GM11168 (cell line): ENCODE results near the gene ADGRG3.

ENCODE experiments used
- in situ Hi-C: fragments of 300-500 bp; cut with MboI; formaldehyde crosslinking; loops from one replicate; pipeline ENCODE4 v1.12.0; 2022; ENCODE audit warnings: low sequenced_read_pairs; ENCODE audit not compliant: unreplicated experiment

The ADGRG3 gene

DNA sequence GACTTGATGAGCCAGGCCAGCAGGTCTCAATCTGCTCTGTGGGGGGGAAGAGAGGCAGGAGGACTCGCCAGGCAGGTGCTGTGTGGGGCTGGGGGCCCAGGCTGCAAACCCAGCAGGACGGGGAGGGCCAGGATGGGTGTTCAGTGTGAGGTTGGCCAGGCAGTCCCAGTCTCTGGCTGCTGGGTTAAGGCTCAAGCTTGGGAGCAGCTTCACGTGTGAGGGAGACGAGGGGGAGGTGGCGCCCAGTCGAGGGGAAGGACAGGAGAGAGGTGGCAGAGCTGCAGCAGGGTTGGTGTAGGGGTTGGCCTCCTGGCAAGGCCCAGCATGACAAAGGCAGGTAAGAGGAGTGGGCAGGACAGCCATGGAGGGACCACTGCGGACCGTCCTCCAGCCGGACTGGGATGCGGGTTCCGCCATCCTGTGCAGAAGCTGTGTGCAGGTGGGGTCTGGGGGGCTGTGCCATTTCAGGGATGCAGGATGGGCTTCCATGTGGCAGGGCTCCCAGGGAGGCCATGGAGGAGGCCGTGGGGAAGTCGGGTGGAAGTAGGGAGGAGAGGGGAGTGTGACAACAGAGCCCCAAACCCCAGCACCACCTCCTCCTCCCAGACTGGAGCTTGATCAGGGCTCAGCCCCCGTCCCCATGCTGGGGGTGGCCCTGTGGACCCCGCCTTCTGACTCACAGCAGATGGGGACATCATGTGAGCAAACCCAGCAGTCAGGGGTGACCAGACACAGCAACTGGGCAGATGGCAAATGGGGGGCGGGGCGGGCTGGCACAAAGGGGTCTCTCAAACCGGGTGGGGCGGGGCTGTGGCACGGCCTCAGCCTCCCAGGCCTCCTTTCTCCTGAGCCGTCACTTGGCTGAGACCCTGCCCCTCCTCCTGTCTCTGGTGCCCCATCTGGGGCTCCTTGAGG, 36.9 kb upstream of the ADGRG3 start:
- in situ Hi-C loops = no loop called here

GRCh38 chr16:57632568-57632967, 35.5 kb upstream of the ADGRG3 start:
- in situ Hi-C loops = no loop called here

DNA sequence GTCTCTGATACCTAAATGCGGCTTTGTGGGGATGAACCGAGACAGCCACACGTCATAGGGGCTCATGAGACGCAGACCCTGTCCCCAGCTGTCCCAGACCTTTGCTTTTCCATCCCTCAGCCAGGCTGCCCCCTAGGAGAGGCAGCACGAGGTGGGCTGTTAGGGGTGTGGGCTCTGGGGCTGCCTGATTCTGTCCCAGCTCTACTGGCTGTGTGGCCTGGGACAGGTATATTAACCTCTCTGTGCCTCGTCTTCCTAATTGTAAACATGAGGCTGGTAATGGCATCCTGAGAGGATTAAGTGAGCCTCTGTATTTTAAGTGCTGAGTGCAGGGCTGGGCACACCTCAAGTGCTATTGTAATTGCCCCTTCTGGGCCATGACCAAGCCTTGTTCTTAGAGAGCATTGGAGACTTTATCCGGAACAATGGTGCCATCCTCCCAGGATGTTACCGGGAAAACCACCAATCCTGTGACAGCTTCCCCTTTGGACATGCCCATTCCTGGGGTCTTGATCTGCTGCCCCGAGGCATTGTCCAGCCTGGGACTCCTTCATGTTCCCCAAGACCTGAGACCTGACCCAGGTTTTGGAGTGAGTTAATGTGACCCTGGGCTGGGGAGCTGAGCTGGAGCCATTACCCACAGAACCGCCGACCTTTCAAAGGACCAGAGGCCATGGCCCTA, 34.6 kb upstream of the ADGRG3 start:
- in situ Hi-C loops = no loop called here

DNA sequence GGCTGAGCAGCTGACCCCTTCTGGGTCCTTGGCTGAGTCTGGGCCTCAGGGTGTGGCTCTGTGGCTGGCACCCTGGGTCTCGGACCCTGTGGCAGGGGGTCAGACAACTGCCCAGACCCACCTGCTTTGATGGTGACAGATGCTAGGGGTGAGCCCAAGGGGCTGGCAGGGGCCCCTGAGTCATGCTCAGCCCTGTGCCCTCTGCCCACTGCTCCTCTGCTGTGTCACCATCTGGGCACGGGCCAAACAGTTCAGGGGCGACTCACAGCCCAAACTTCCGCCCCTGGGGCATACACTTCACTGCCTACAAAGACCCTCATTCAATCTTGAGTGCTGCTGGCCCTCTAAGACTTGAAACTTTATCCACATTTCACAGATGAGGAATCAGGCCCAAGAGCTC, 33.9 kb upstream of the ADGRG3 start:
- in situ Hi-C loops = no loop called here

DNA sequence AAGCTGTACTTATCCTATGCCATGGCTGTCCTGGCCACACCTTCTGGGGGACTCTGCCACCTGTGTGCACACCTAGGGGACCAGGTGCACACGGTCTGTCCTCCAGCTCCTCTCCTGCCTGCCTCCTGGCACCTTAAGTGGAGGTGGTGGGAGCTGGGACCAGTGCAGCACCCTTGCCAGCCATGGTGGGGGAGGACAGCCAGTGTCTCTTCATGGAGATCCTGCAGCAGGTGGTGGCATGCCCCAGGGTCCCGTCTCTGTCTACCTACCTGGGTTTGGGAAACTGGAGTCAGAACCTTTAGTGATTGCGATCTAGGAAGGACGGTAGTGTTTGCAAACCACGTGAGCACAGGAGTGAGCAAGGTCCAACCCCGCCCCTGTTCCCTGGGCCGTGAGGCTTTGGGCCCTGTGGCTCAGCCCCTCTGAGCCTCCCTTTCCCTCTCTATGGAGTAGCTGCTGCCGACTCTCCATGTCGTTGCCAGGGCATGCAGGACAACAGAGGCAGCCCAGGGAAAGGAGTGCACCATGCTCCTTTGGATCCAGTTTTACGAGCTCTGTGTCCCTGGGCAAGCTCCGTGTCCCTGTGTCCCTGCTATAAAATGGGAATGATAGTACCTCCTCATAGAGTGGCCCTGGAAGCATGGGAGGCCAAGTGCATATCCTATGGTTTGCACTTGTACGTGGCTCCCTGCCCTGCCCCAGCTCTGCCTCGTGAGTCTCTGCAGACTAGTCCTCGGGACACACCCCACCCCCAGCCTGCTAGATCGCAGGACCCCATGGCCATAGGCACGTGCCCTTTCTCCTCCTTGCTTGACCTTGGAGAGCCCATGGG, 32.6 kb upstream of the ADGRG3 start:
- in situ Hi-C loops = no loop called here

DNA sequence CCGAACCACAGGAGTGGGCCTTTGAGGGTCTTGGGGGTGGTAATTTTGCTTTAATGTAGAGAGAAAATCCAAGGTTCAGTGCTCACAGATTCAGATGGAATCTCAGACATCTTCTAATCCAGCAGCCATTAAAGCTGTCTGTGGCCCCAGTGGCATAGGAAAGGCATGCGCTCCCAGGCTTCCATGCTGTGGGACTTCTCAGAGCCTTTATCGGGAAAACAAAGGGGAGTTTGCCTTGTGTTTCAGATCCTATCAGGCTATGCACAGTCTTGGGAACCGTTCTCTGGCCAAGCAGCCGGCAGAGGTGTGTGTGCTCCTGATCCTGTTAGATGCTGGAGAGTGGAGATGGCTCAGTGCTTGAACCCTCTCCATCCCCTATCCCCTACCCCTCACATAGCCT, 31.9 kb upstream of the ADGRG3 start:
- in situ Hi-C loops = no loop called here

GRCh38 chr16:57637020-57637419, 31.1 kb upstream of the ADGRG3 start:
- in situ Hi-C loops = no loop called here

DNA sequence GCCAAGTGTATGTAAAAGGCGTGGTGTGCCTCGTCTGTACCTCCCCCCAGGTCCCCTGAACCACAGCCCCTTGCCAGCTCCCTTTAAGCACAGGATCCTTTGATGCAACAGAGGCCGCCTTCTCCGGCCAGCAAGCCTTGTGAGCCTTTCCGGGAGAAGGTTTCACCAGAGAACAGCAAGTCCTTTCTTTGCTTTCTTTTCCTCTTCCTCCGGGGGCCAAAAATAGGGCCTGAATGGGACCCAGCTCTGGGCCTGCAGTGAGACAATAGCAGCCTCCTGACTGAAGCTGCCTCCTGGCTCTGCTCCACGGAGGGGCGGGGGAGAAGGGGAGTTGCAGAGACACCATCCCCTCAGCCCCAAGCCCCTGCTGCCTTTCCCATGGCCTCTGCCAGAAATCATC, 30.7 kb upstream of the ADGRG3 start:
- in situ Hi-C loops = no loop called here

GRCh38 chr16:57637965-57638364, 30.1 kb upstream of the ADGRG3 start:
- in situ Hi-C loops = no loop called here

GRCh38 chr16:57638381-57638780, 29.7 kb upstream of the ADGRG3 start:
- in situ Hi-C loops = no loop called here

DNA sequence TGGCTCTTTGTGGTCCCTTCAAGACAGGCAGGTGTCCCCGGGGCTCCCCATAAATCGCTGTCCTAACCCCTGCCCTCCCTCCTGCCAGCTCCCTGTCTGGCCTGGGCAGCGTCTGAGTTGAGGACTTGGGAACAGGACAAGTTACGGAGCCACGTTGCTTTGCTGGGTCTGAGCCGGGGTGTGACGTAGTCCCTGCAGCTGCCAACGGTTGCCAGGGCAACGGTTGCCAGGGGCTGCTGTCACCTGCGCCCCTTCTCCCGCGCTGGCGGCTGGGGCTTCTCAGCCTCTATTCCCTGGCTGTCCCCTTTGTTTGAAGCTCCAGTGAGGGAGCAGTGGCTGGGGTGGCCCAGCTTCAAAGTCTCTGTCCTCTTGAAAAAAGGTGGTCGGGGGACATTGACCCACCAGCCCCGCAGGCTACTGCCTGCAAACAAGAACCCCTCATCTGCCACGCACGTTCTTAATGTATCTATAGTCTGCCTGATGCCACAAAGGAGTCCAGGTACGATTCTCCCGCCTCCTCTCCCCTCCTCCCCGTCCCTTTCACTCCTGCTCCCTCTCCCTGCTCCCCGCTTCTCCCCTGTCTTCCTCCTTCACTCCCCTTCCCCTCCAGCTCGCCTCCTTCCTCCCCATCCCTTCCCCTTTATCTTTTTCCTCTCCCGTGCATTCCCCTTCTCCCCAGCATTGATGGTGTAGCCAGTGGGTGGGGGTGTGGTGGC, 28.8 kb upstream of the ADGRG3 start:
- in situ Hi-C loops = no loop called here

- in situ Hi-C loops = loop anchor here (10.0 kb wide), 1 partner anchor 55 kb away; no protein-coding TSS in a partner anchor
These were observed 27.9 kb upstream of the ADGRG3 start for GRCh38 chr16:57640185-57640584.

GRCh38 chr16:57640612-57641011, 27.5 kb upstream of the ADGRG3 start:
- in situ Hi-C loops = loop anchor here (10.0 kb wide), 1 partner anchor 56 kb away; no protein-coding TSS in a partner anchor

- in situ Hi-C loops = loop anchor here (10.0 kb wide), 1 partner anchor 58 kb away; no protein-coding TSS in a partner anchor
These were observed 25.7 kb upstream of the ADGRG3 start for GRCh38 chr16:57642160-57643135.

GRCh38 chr16:57643147-57643874, 24.8 kb upstream of the ADGRG3 start:
- in situ Hi-C loops = loop anchor here (10.0 kb wide), 1 partner anchor 59 kb away; no protein-coding TSS in a partner anchor

GRCh38 chr16:57643910-57644309, 24.2 kb upstream of the ADGRG3 start:
- in situ Hi-C loops = loop anchor here (10.0 kb wide), 1 partner anchor 59 kb away; no protein-coding TSS in a partner anchor

- in situ Hi-C loops = loop anchor here (10.0 kb wide), 1 partner anchor 60 kb away; no protein-coding TSS in a partner anchor
These were observed 23.6 kb upstream of the ADGRG3 start for GRCh38 chr16:57644383-57645014.
